K562 (cell line): ENCODE measurements around the gene SMAD5. TPM values are rescaled to one million over a fixed set of nuclear protein-coding genes. Genes with fewer than 3 reads are reported as not detected.

ENCODE experiments used
- ATAC-seq: fragments of 200-7000 bp; cut with Tn5 transposase; 3 replicates; pipeline ENCODE4 v1.9.1; 2020; ENCODE audit warnings: moderate library complexity
- BruUV-seq: library from RNA; stranded (reverse); fragments of 400-500 nt; replicated peaks from 2 replicates; lab custom pipeline; 2021; lab: Mats Ljungman, UMichigan
- CTCF ChIA-PET: fragments of 300-600 bp; formaldehyde crosslinking; extraction: SDS; loops from one replicate; lab custom pipeline; 2021; ENCODE audit warnings: low intra/inter-chr PET ratio; lab: Yijun Ruan, JAX
- POLR2A ChIA-PET: fragments of 300-600, 350-650 bp; sonication (Branson Sonifier 250); formaldehyde crosslinking; extraction: SDS; loops from one replicate; lab custom pipeline; 2021; ENCODE audit warnings: antibody characterized with exemption, inconsistent platforms; lab: Yijun Ruan, JAX
- DNase-seq, 4 experiments: peaks; one replicate each; pipeline versions ENCODE4 v3.0.0 to v3.0.0-alpha.2; 2011 to 2018; ENCODE audit warnings: low spot score in 3 of 4, mixed read lengths in 3 of 4; ENCODE audit errors: extremely low read depth in 1 of 4
- FAIRE-seq: peaks from 2 replicates; lab custom pipeline; 2011; peaks lifted over from hg19 to GRCh38; lab: Jason Lieb, UNC
- H2AFZ ChIP-seq: 2 replicates; pipeline ENCODE4 v1.6.0; 2011; ENCODE audit warnings: low read depth, low read length, control low read depth, inconsistent platforms
- H3K27ac ChIP-seq: fragments of 200-600 bp; 3 replicates; pipeline ENCODE4 v1.8.0; 2011; ENCODE audit warnings: low read depth, mild to moderate bottlenecking, control low read depth, inconsistent platforms, low read length, moderate library complexity, mixed read lengths; ENCODE audit errors: extremely low read depth
- H3K27me3 ChIP-seq, 2 experiments: fragments of 300-600 bp in 1 of 2; 2 replicates in 1 of 2; 3 replicates in 1 of 2; pipeline versions ENCODE4 v1.6.0 to v1.8.0; 2011; ENCODE audit warnings: inconsistent platforms in 2 of 2, low read length in 2 of 2, mild to moderate bottlenecking in 1 of 2, mixed read lengths in 1 of 2, moderate library complexity in 1 of 2; ENCODE audit not compliant: control insufficient read depth in 2 of 2, insufficient read depth in 2 of 2
- H3K36me3 ChIP-seq: fragments of 300-600 bp; 3 replicates; pipeline ENCODE4 v1.8.0; 2011; ENCODE audit warnings: mild to moderate bottlenecking, low read length, inconsistent platforms; ENCODE audit not compliant: control insufficient read depth, insufficient read depth
- H3K4me1 ChIP-seq, 2 experiments: fragments of 200-600 bp in 1 of 2; replicated peaks in 1 of 2; 2 replicates in 1 of 2; 3 replicates in 1 of 2; pipeline versions ENCODE4 v1.5.1 to v1.8.0; 2011; ENCODE audit warnings: inconsistent platforms in 2 of 2, low read length in 2 of 2, mild to moderate bottlenecking in 1 of 2, mixed read lengths in 1 of 2, moderate library complexity in 1 of 2; ENCODE audit not compliant: control insufficient read depth in 2 of 2, insufficient read depth in 2 of 2
- H3K4me2 ChIP-seq: 2 replicates; pipeline ENCODE4 v1.6.1; 2011; ENCODE audit warnings: low read length, control low read depth, inconsistent platforms, mixed read lengths; ENCODE audit not compliant: insufficient read depth
- H3K4me3 ChIP-seq: fragments of 200-600 bp; sonication (generic), shearing (Covaris generic); 2 replicates; pipeline ENCODE4 v1.5.1; 2016; ENCODE audit warnings: control low read depth, inconsistent platforms
- H3K79me2 ChIP-seq: fragments of 200-600 bp; 3 replicates; pipeline ENCODE4 v1.8.0; 2011; ENCODE audit warnings: low read length, inconsistent platforms; ENCODE audit not compliant: control insufficient read depth, insufficient read depth
- H3K9ac ChIP-seq, 2 experiments: 2 replicates each; pipeline versions ENCODE4 v1.6.0 to v1.6.1; 2011; ENCODE audit warnings: low read depth in 2 of 2, low read length in 2 of 2, control low read depth in 1 of 2, inconsistent platforms in 1 of 2, mild to moderate bottlenecking in 1 of 2, mixed read lengths in 1 of 2; ENCODE audit not compliant: insufficient read depth in 1 of 2
- H3K9me1 ChIP-seq: one replicate; pipeline ENCODE4 v1.6.0; 2011; ENCODE audit warnings: inconsistent platforms, mild to moderate bottlenecking, low read length, moderate library complexity; ENCODE audit not compliant: control insufficient read depth, insufficient read depth
- H3K9me3 ChIP-seq: replicated peaks from 2 replicates; pipeline ENCODE4 v1.5.1; 2011; ENCODE audit warnings: low read depth, low read length, inconsistent platforms; ENCODE audit not compliant: control insufficient read depth, insufficient read depth
- H4K20me1 ChIP-seq: replicated peaks from 2 replicates; pipeline ENCODE4 v1.6.1; 2011; ENCODE audit warnings: low read length, inconsistent platforms, mixed read lengths; ENCODE audit not compliant: control insufficient read depth, insufficient read depth
- ARID1B ChIP-seq: fragments of 450-650 bp; IDR thresholded peaks from 2 replicates; pipeline ENCODE4 v1.6.1; 2016; ENCODE audit warnings: antibody characterized with exemption, mild to moderate bottlenecking, inconsistent platforms
- ATF3 ChIP-seq, 2 experiments: fragments of 450-650 bp in 1 of 2; sonication (generic) in 1 of 2; formaldehyde crosslinking in 1 of 2; IDR thresholded peaks in 1 of 2; conservative IDR thresholded peaks in 1 of 2; 2 replicates each; pipeline versions ENCODE4 v1.6.1 to v1.8.1; 2016 to 2023; ENCODE audit warnings: mild to moderate bottlenecking in 2 of 2, moderate library complexity in 2 of 2, inconsistent platforms in 1 of 2, missing genetic modification reagents in 1 of 2
- CEBPB ChIP-seq: fragments of 450-650 bp; IDR thresholded peaks from 2 replicates; pipeline ENCODE4 v1.6.1; 2016; ENCODE audit warnings: missing genetic modification characterization, missing compliant biosample characterization
- CEBPG ChIP-seq, 3 experiments: fragments of 200-800 bp in 1 of 3; sonication (Bioruptor generic) in 1 of 3; sonication (generic) in 1 of 3; formaldehyde crosslinking in 1 of 3; IDR thresholded peaks in 2 of 3; conservative IDR thresholded peaks in 1 of 3; 2 replicates each; pipeline versions ENCODE4 v1.6.1 to v1.8.0; 2016 to 2022; ENCODE audit warnings: missing compliant biosample characterization in 2 of 3, missing genetic modification characterization in 2 of 3, mild to moderate bottlenecking in 1 of 3, missing genetic modification reagents in 1 of 3
- DACH1 ChIP-seq: fragments of 450-650 bp; IDR thresholded peaks from 2 replicates; pipeline ENCODE4 v1.6.1; 2018; ENCODE audit not compliant: partially characterized antibody
- EP300 ChIP-seq: IDR thresholded peaks from 2 replicates; pipeline ENCODE4 v1.6.1; 2012; ENCODE audit warnings: low read length, improper control_type of control experiment
- NCOR1 ChIP-seq: fragments of 450-650 bp; IDR thresholded peaks from 2 replicates; pipeline ENCODE4 v1.6.1; 2016; ENCODE audit warnings: mild to moderate bottlenecking, moderate library complexity
- SMAD4 ChIP-seq: fragments of 250-450 bp; sonication (Bioruptor Pico); conservative IDR thresholded peaks from 2 replicates; pipeline ENCODE4 v1.8.0; 2021; ENCODE audit warnings: inconsistent platforms, mild to moderate bottlenecking, moderate library complexity
- SRF ChIP-seq, 2 experiments: fragments of 250-450, 450-650 bp in 1 of 2; sonication (Bioruptor Pico) in 1 of 2; sonication (generic) in 1 of 2; formaldehyde crosslinking; IDR thresholded peaks; 2 replicates each; pipeline versions ENCODE4 v1.5.0 to v1.5.1; 2020 to 2022; ENCODE audit warnings: mild to moderate bottlenecking in 1 of 2, missing genetic modification reagents in 1 of 2
- TRIM24 ChIP-seq, 2 experiments: fragments of 450-650 bp; IDR thresholded peaks; 2 replicates each; pipeline ENCODE4 v1.6.1; 2016
- WGBS: fragments of 100-300 bp; shearing (Covaris generic); methylation state at CpG from one replicate; pipeline ENCODE4 v1.1.6; 2016; ENCODE audit warnings: low coverage, mixed read lengths; ENCODE audit not compliant: insufficient coverage; ENCODE audit errors: missing lambda C conversion rate; 5-methylcytosine and 5-hydroxymethylcytosine counted together
- in situ Hi-C: fragments of 300-500 bp; cut with MboI; formaldehyde crosslinking; loops from 4 replicates; pipeline ENCODE4 v1.15.0; 2018; ENCODE audit warnings: inconsistent platforms, mixed read lengths
- intact Hi-C: fragments of 100-400 bp; cut with micrococcal nuclease; formaldehyde crosslinking; loops from 2 replicates; pipeline ENCODE4 v1.14.2; 2022
- polyA plus RNA-seq, 8 experiments: library from polyadenylated mRNA; depleted of rRNA in 4 of 8; stranded (reverse) in 5 of 8; unstranded in 3 of 8; fragments of >200 nt; fragmentation: Nextera tagmentation in 2 of 8; fragmentation: Illumina TruSeq in 1 of 8; extraction: Ambion mirVana in 2 of 8; extraction: Trizol in 1 of 8; gene quantifications; 2 replicates each; pipeline versions ENCODE4 v1.2.1 to v1.2.3, GENCODE V29; 2011 to 2014; ENCODE audit warnings: inconsistent platforms in 1 of 8, missing spikeins in 1 of 8
- total RNA-seq, 7 experiments: library from RNA; depleted of rRNA in 6 of 7; stranded (reverse); fragments of >200 nt in 6 of 7; fragmentation: Illumina TruSeq in 2 of 7; extraction: Trizol in 2 of 7; gene quantifications; 2 replicates each; pipeline versions ENCODE4 v1.2.1 to v1.2.3, GENCODE V29; 2011 to 2021; ENCODE audit warnings: low replicate concordance in 1 of 7
- TF ChIP-seq, protein P1 (sequence below): fragments of 200-800 bp; sonication (Bioruptor generic); IDR thresholded peaks from 2 replicates; pipeline ENCODE4 v1.6.1; 2017; ENCODE audit warnings: missing genetic modification characterization, missing compliant biosample characterization
- TF ChIP-seq, protein P2 (sequence below): sonication (generic); formaldehyde crosslinking; IDR thresholded peaks from 2 replicates; pipeline ENCODE4 v1.8.0; 2022; ENCODE audit warnings: mild to moderate bottlenecking, missing genetic modification reagents
- TF ChIP-seq, protein P3 (sequence below), 2 experiments: IDR thresholded peaks in 1 of 2; conservative IDR thresholded peaks in 1 of 2; 2 replicates each; pipeline ENCODE4 v1.6.1; 2016; ENCODE audit warnings: low read depth in 2 of 2, mild to moderate bottlenecking in 1 of 2, missing compliant biosample characterization in 1 of 2, missing genetic modification characterization in 1 of 2, moderate library complexity in 1 of 2

The SMAD5 gene
- total and polyA plus RNA-seq, 9 of the 15 experiments (the other 6 are each of a cell fraction or from before 2014, with no cell fraction given), result 12.4 to 53.9 (median 20.3) TPM

DNA sequence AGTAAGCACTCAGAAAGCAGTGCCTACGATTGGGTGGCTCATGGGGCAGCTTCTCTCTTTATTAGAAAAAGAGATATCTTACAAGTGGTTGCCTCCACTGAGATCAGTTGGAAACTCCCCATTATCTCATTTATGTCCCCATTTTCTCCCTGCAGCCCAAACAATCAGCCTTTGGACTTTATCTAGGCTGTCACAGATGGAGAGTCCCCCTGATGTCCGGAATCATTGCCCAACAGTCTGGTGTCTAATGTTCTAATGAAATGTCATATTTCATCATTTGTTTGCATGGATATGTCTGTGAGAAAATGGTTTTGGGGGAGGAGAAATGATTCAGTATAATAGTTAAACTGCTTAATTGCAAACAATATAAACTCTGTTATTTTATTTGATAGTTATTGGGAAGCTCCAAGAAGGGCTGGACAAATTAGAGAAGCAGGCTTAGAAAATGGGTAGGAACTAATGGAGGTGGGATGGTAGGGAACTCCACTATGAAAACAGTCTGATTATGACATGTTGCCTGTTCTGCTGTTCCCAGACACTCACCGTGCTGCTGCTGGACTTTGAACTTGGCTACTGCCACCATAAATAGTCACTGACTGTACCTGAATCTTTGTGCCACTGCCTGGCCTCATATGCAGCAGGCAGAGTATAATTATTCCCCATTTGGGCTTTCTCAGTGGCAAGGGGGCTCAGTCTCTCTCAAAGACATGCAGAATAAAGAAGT is 38.3 kb upstream of the SMAD5 start:
- no TSS peak for BruUV-seq
- H3K27me3 ChIP-seq, result peaks cover 8 to 12% of the 10 kb centered on the region in 2 experiments; a peak in 3 of 5 replicates
- intact Hi-C loops (no loop called here), in situ Hi-C loops (no loop called here)
- no peaks in the 10 kb centered on the region for H3K79me2 ChIP-seq
- H3K4me3 ChIP-seq, result no peak overlapping the region
- ATAC-seq, result no peak
- ChIA-PET CTCF (no interaction called here), POLR2A (no interaction called here)
- H3K9me3 ChIP-seq, result no peaks in the 10 kb centered on the region
- H3K9me1 ChIP-seq, result no peaks in the 10 kb centered on the region
- no peak for DNase-seq
- H3K4me1 ChIP-seq, result peaks cover 0 to 8% of the 10 kb centered on the region in 2 experiments; a peak in 2 of 5 replicates
- H4K20me1 ChIP-seq, result no peaks in the 10 kb centered on the region
- H2AFZ ChIP-seq, result no peak overlapping the region
- H3K36me3 ChIP-seq, result no peaks in the 10 kb centered on the region
- WGBS, result 2% methylated on average over 3 of the region's 3 CpGs
- no peak overlapping the region for H3K9ac ChIP-seq
- H3K27ac ChIP-seq, result no peak overlapping the region
- no peak overlapping the region for H3K4me2 ChIP-seq
- FAIRE-seq, result no peak
- peak; percentile 38; the same call in 1 of the 2 replicates for TF ChIP-seq ATF3 (IDR thresholded peaks at IDR 0.05)
- TF ChIP-seq ATF3 (CRISPR knock-in tag; conservative IDR thresholded peaks at IDR 0.05), result no peak
- TF ChIP-seq DACH1, result peak; percentile 9
- peak; percentile 63; the same call in 1 of the 2 replicates for TF ChIP-seq NCOR1
- TF ChIP-seq CEBPG (CRISPR knock-in tag; IDR thresholded peaks at IDR 0.05), result peak; percentile 75
- peak; percentile 89 to 90 for TF ChIP-seq CEBPG (tag; conservative IDR thresholded peaks at IDR 0.05 in 1 of 2, IDR thresholded peaks at IDR 0.05 in 1 of 2)
- TF ChIP-seq, protein P1, sequence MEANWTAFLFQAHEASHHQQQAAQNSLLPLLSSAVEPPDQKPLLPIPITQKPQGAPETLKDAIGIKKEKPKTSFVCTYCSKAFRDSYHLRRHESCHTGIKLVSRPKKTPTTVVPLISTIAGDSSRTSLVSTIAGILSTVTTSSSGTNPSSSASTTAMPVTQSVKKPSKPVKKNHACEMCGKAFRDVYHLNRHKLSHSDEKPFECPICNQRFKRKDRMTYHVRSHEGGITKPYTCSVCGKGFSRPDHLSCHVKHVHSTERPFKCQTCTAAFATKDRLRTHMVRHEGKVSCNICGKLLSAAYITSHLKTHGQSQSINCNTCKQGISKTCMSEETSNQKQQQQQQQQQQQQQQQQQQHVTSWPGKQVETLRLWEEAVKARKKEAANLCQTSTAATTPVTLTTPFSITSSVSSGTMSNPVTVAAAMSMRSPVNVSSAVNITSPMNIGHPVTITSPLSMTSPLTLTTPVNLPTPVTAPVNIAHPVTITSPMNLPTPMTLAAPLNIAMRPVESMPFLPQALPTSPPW, result 0 out of 2 replicates have a peak, but pooled peaks have one; percentile 30
- TF ChIP-seq SRF (CRISPR knock-in tag; IDR thresholded peaks at IDR 0.05), result no peak
- TF ChIP-seq, protein P2, sequence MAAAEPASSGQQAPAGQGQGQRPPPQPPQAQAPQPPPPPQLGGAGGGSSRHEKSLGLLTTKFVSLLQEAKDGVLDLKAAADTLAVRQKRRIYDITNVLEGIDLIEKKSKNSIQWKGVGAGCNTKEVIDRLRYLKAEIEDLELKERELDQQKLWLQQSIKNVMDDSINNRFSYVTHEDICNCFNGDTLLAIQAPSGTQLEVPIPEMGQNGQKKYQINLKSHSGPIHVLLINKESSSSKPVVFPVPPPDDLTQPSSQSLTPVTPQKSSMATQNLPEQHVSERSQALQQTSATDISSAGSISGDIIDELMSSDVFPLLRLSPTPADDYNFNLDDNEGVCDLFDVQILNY (CRISPR knock-in tag), result no peak
- peak; percentile 61; the same call in 1 of the 2 replicates for TF ChIP-seq ARID1B
- TF ChIP-seq CEBPB (tag), result peak; percentile 93
- peak; percentile 94 for TF ChIP-seq SMAD4 (CRISPR knock-in tag)
- 0 out of 2 replicates have a peak, but pooled peaks have one; percentile 5 for TF ChIP-seq EP300
- TF ChIP-seq TRIM24 (IDR thresholded peaks at IDR 0.05), result peak in 1 of 2 experiments; percentile 53; a peak in 1 of 4 replicates
- TF ChIP-seq, protein P3, sequence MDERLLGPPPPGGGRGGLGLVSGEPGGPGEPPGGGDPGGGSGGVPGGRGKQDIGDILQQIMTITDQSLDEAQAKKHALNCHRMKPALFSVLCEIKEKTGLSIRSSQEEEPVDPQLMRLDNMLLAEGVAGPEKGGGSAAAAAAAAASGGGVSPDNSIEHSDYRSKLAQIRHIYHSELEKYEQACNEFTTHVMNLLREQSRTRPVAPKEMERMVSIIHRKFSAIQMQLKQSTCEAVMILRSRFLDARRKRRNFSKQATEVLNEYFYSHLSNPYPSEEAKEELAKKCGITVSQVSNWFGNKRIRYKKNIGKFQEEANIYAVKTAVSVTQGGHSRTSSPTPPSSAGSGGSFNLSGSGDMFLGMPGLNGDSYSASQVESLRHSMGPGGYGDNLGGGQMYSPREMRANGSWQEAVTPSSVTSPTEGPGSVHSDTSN (CRISPR knock-in tag; IDR thresholded peaks at IDR 0.05; ENCODE audit: low read depth), result no peak
- TF ChIP-seq, protein P3 (tag; conservative IDR thresholded peaks at IDR 0.05; ENCODE audit: low read depth), result peak; percentile 62
